HL-60 (cell line): ENCODE results near the gene PIEZO1.

Experiments
- CTCF ChIP-seq: IDR thresholded peaks from one replicate; pipeline ENCODE4 v1.5.1; 2011; ENCODE audit warnings: low read length, control low read depth, inconsistent platforms; ENCODE audit not compliant: insufficient read depth
- REST ChIP-seq: IDR thresholded peaks from 2 replicates; pipeline ENCODE4 v1.6.1; 2012; ENCODE audit warnings: low read depth; ENCODE audit not compliant: insufficient replicate concordance

GRCh38 chr16:88789594-88789993 lies 4.6 kb upstream of the PIEZO1 start:
- TF ChIP-seq REST, result no peak
- no peak for TF ChIP-seq CTCF
